Endothelial cell of coronary artery (primary cell): ENCODE data around the gene ANKRD17. TPM values are rescaled to one million over a fixed set of nuclear protein-coding genes. Genes with fewer than 3 reads are reported as not detected.

Experiments
- total RNA-seq: library from RNA; depleted of rRNA; stranded (reverse); fragments of >200 nt; gene quantifications from 2 replicates; pipeline ENCODE4 v1.2.3, GENCODE V29; 2014

The ANKRD17 gene
- total RNA-seq: 42.4 and 55.9 TPM in 2 replicates

GRCh38 chr4:73258686-73259570, at the start of gene ANKRD17:
TSS of gene ANKRD17 (minus strand) at chr4:73258798. CDS start at chr4:73258668, 130 bp downstream.

GRCh38 chr4:73069338-73070073, 189.1 kb downstream of the ANKRD17 start, which contains the start of gene COX18:
TSS of gene COX18 (minus strand) at chr4:73069716. CDS start at chr4:73069649, 67 bp downstream.

Other genes with a start within 250 kb of the ANKRD17 start
- 13.4 TPM in 2 replicates for gene COX18, start 189.1 kb downstream of the ANKRD17 start, total RNA-seq
- not detected in 2 replicates for gene ALB, start 145.5 kb upstream of the ANKRD17 start, total RNA-seq
- gene AFP, start 177.4 kb upstream of the ANKRD17 start, total RNA-seq: 1.0 TPM in 1 of 2 replicates, not detected in the other
- not detected in 2 replicates for gene AFM, start 222.9 kb upstream of the ANKRD17 start, total RNA-seq